HFFc6 (cell line): Measurements from ENCODE around the gene ARHGAP40. TPM values are rescaled to one million over a fixed set of nuclear protein-coding genes. Genes with fewer than 3 reads are reported as not detected.

Source experiments
- DNase-seq: peaks from one replicate; pipeline ENCODE4 v3.0.0-alpha.2; 2018
- H3K27ac Mint-ChIP-seq: 2 replicates; pipeline ENCODE4 v1.8.0; 2020; ENCODE audit warnings: mild to moderate bottlenecking, mixed read lengths
- H3K27me3 Mint-ChIP-seq: 2 replicates; pipeline ENCODE4 v1.8.0; 2021; ENCODE audit warnings: mild to moderate bottlenecking, moderate library complexity, mixed read lengths; ENCODE audit not compliant: insufficient read depth
- H3K36me3 Mint-ChIP-seq: 2 replicates; pipeline ENCODE4 v1.8.0; 2021; ENCODE audit warnings: low read depth, mixed read lengths
- H3K4me1 Mint-ChIP-seq: 2 replicates; pipeline ENCODE4 v1.8.0; 2020; ENCODE audit warnings: low read depth, mixed read lengths
- H3K4me3 Mint-ChIP-seq: 2 replicates; pipeline ENCODE4 v1.8.0; 2020; ENCODE audit warnings: mild to moderate bottlenecking, moderate library complexity, mixed read lengths
- H3K9me3 Mint-ChIP-seq: 2 replicates; pipeline ENCODE4 v1.8.0; 2020; ENCODE audit warnings: mild to moderate bottlenecking, mixed read lengths
- CTCF ChIP-seq: fragments of 200-600 bp; sonication (generic); IDR thresholded peaks from 2 replicates; pipeline ENCODE4 v1.5.0; 2021; ENCODE audit warnings: antibody characterized with exemption, mild to moderate bottlenecking
- total RNA-seq, 6 experiments: library from RNA; stranded (reverse); fragmentation: NEBNext Ultra II Directional; extraction: Animal tissue kit (Norgen Biotek cat#: 25700); gene quantifications; 2 replicates in 1 of 6; 3 replicates in 5 of 6; pipeline ENCODE4 v1.2.3, GENCODE V29; 2021

The ARHGAP40 gene
- total RNA-seq, 6 experiments from 2014 or later, result 0.09 to 0.75 (median 0.48) TPM; not detected in 1

- Mint-ChIP-seq H3K9me3 (no peaks in the 10 kb centered on the region), H3K4me3 (no peak overlapping the region), H3K36me3 (no peaks in the 10 kb centered on the region), H3K27me3 (peaks cover 42% of the 10 kb centered on the region), H3K27ac (no peak overlapping the region), H3K4me1 (peaks cover 7% of the 10 kb centered on the region)
- no peak for DNase-seq
- no peak for TF ChIP-seq CTCF
Measured at GRCh38 chr20:38642498-38642897, 40.9 kb downstream of the ARHGAP40 start.

GRCh38 chr20:38644588-38645260, 43.1 kb downstream of the ARHGAP40 start:
- H3K27me3 Mint-ChIP-seq, result peaks cover 36% of the 10 kb centered on the region
- no peaks in the 10 kb centered on the region for H3K36me3 Mint-ChIP-seq
- no peaks in the 10 kb centered on the region for H3K9me3 Mint-ChIP-seq
- no peak for TF ChIP-seq CTCF
- H3K4me1 Mint-ChIP-seq, result peaks cover 7% of the 10 kb centered on the region
- no peak overlapping the region for H3K4me3 Mint-ChIP-seq
- H3K27ac Mint-ChIP-seq, result no peak overlapping the region
- no peak for DNase-seq

- DNase-seq, result no peak
- H3K36me3 Mint-ChIP-seq, result no peaks in the 10 kb centered on the region
- peaks cover 7% of the 10 kb centered on the region for H3K4me1 Mint-ChIP-seq
- no peaks in the 10 kb centered on the region for H3K9me3 Mint-ChIP-seq
- H3K27ac Mint-ChIP-seq, result no peak overlapping the region
- TF ChIP-seq CTCF, result no peak
- peaks cover 39% of the 10 kb centered on the region for H3K27me3 Mint-ChIP-seq
- H3K4me3 Mint-ChIP-seq, result no peak overlapping the region
Measured at GRCh38 chr20:38645351-38645750, 43.7 kb downstream of the ARHGAP40 start.

- peaks cover 7% of the 10 kb centered on the region for H3K4me1 Mint-ChIP-seq
- peak; percentile 99 for TF ChIP-seq CTCF
- H3K9me3 Mint-ChIP-seq, result no peaks in the 10 kb centered on the region
- H3K27ac Mint-ChIP-seq, result no peak overlapping the region
- peak; percentile 43 for DNase-seq
- peaks cover 35% of the 10 kb centered on the region for H3K27me3 Mint-ChIP-seq
- no peaks in the 10 kb centered on the region for H3K36me3 Mint-ChIP-seq
- H3K4me3 Mint-ChIP-seq, result peak overlapping the region; percentile 79
Measured at GRCh38 chr20:38645980-38646858, 44.6 kb downstream of the ARHGAP40 start.

GRCh38 chr20:38649275-38649891, 47.8 kb downstream of the ARHGAP40 start:
- no peaks in the 10 kb centered on the region for H3K9me3 Mint-ChIP-seq

More at GRCh38 chr20:38649275-38649891, 47.8 kb downstream of the ARHGAP40 start:
- H3K27me3 Mint-ChIP-seq, result peaks cover 17% of the 10 kb centered on the region
- DNase-seq, result peak; percentile 23
- peaks cover 7% of the 10 kb centered on the region for H3K4me1 Mint-ChIP-seq
- TF ChIP-seq CTCF, result peak; percentile 74
- no peak overlapping the region for H3K4me3 Mint-ChIP-seq
- no peak overlapping the region for H3K27ac Mint-ChIP-seq
- no peaks in the 10 kb centered on the region for H3K36me3 Mint-ChIP-seq
